HEK293 (cell line): ENCODE measurements around the gene TEX14.

ENCODE experiments used
- CTCF ChIA-PET: fragments of 350-600 bp; formaldehyde crosslinking; extraction: SDS; loops from one replicate; lab custom pipeline; 2021; ENCODE audit warnings: antibody characterized with exemption; lab: Yijun Ruan, JAX
- POLR2A ChIA-PET: fragments of 300-600 bp; formaldehyde crosslinking; extraction: SDS; loops from one replicate; lab custom pipeline; 2020; ENCODE audit warnings: antibody characterized with exemption, inconsistent platforms; lab: Yijun Ruan, JAX
- H3K27ac ChIP-seq: fragments of 200-500 bp; sonication (Bioruptor generic); 2 replicates; pipeline ENCODE4 v1.5.1; 2014; ENCODE audit warnings: low read depth, low read length, control low read depth, inconsistent platforms; ENCODE audit errors: extremely low read depth
- H3K36me3 ChIP-seq, 2 experiments: fragments of 200-500 bp in 1 of 2; sonication (Bioruptor generic) in 1 of 2; 1 replicate in 1 of 2; 2 replicates in 1 of 2; pipeline ENCODE4 v1.5.1; 2014 to 2017; ENCODE audit warnings: inconsistent platforms in 2 of 2, low read length in 2 of 2; ENCODE audit not compliant: control insufficient read depth in 2 of 2, insufficient read depth in 1 of 2
- H3K4me1 ChIP-seq: fragments of 200-500 bp; sonication (Bioruptor generic); 2 replicates; pipeline ENCODE4 v1.5.1; 2014; ENCODE audit warnings: mild to moderate bottlenecking, low read length, inconsistent platforms; ENCODE audit not compliant: control insufficient read depth, insufficient read depth
- H3K4me3 ChIP-seq: 2 replicates; pipeline ENCODE4 v1.5.1; 2011; ENCODE audit warnings: low read depth, mild to moderate bottlenecking, control low read depth, low read length, moderate library complexity
- H3K9me3 ChIP-seq: fragments of 200-500 bp; sonication (Bioruptor generic); 2 replicates; pipeline ENCODE4 v1.5.1; 2014; ENCODE audit warnings: low read depth, low read length, inconsistent platforms; ENCODE audit not compliant: control insufficient read depth, insufficient read depth
- BCL11A ChIP-seq: fragments of 450-650 bp; formaldehyde crosslinking; IDR thresholded peaks from 2 replicates; pipeline ENCODE4 v1.5.1; 2016; ENCODE audit warnings: low read depth, missing biosample characterization, missing genetic modification characterization
- GLI4 ChIP-seq: fragments of 450-650 bp; formaldehyde crosslinking; IDR thresholded peaks from 2 replicates; pipeline ENCODE4 v1.5.1; 2016; ENCODE audit warnings: missing biosample characterization, missing genetic modification characterization
- INSM2 ChIP-seq: fragments of 450-650 bp; formaldehyde crosslinking; IDR thresholded peaks from 2 replicates; pipeline ENCODE4 v1.5.1; 2016; ENCODE audit warnings: missing biosample characterization, missing genetic modification characterization
- SCRT1 ChIP-seq: fragments of 450-650 bp; formaldehyde crosslinking; IDR thresholded peaks from 2 replicates; pipeline ENCODE4 v1.5.1; 2016; ENCODE audit warnings: missing biosample characterization, missing genetic modification characterization, borderline replicate concordance
- SCRT2 ChIP-seq: fragments of 450-650 bp; formaldehyde crosslinking; IDR thresholded peaks from 2 replicates; pipeline ENCODE4 v1.5.1; 2016; ENCODE audit warnings: missing biosample characterization, missing genetic modification characterization
- TCF7L2 ChIP-seq: IDR thresholded peaks from 2 replicates; pipeline ENCODE4 v1.6.1; 2011; ENCODE audit warnings: low read depth, mild to moderate bottlenecking, inconsistent platforms, low read length, moderate library complexity, borderline replicate concordance
- YY1 ChIP-seq: fragments of 450-650 bp; formaldehyde crosslinking; IDR thresholded peaks from 2 replicates; pipeline ENCODE4 v1.5.1; 2018; ENCODE audit warnings: missing biosample characterization, missing genetic modification characterization
- ZBTB6 ChIP-seq: fragments of 450-650 bp; formaldehyde crosslinking; IDR thresholded peaks from 2 replicates; pipeline ENCODE4 v1.5.1; 2017; ENCODE audit warnings: missing biosample characterization, missing genetic modification characterization
- ZFHX2 ChIP-seq: fragments of 450-650 bp; formaldehyde crosslinking; conservative IDR thresholded peaks from 2 replicates; pipeline ENCODE4 v1.5.1; 2016; ENCODE audit warnings: missing biosample characterization, missing genetic modification characterization
- ZFP3 ChIP-seq: fragments of 450-650 bp; formaldehyde crosslinking; IDR thresholded peaks from 2 replicates; pipeline ENCODE4 v1.5.1; 2016; ENCODE audit warnings: low read depth, missing biosample characterization, missing genetic modification characterization
- ZNF121 ChIP-seq: fragments of 450-650 bp; formaldehyde crosslinking; IDR thresholded peaks from 2 replicates; pipeline ENCODE4 v1.5.1; 2016; ENCODE audit warnings: missing biosample characterization, missing genetic modification characterization
- ZNF146 ChIP-seq: fragments of 450-650 bp; formaldehyde crosslinking; IDR thresholded peaks from 2 replicates; pipeline ENCODE4 v1.5.1; 2016; ENCODE audit warnings: missing biosample characterization, missing genetic modification characterization
- ZNF214 ChIP-seq: fragments of 450-650 bp; formaldehyde crosslinking; IDR thresholded peaks from 2 replicates; pipeline ENCODE4 v1.5.1; 2017; ENCODE audit warnings: missing biosample characterization, mild to moderate bottlenecking, missing genetic modification characterization, borderline replicate concordance
- ZNF239 ChIP-seq: fragments of 450-650 bp; formaldehyde crosslinking; IDR thresholded peaks from 2 replicates; pipeline ENCODE4 v1.5.1; 2016; ENCODE audit warnings: missing biosample characterization, missing genetic modification characterization
- ZNF423 ChIP-seq: fragments of 450-650 bp; formaldehyde crosslinking; IDR thresholded peaks from 2 replicates; pipeline ENCODE4 v1.5.1; 2016; ENCODE audit warnings: missing biosample characterization, missing genetic modification characterization
- ZNF433 ChIP-seq: fragments of 450-650 bp; formaldehyde crosslinking; IDR thresholded peaks from 2 replicates; pipeline ENCODE4 v1.5.1; 2016; ENCODE audit warnings: missing biosample characterization, missing genetic modification characterization, low read depth
- ZNF513 ChIP-seq: fragments of 450-650 bp; IDR thresholded peaks from 2 replicates; pipeline ENCODE4 v1.5.1; 2018; ENCODE audit warnings: missing biosample characterization, missing genetic modification characterization
- ZNF544 ChIP-seq: fragments of 450-650 bp; formaldehyde crosslinking; IDR thresholded peaks from 2 replicates; pipeline ENCODE4 v1.5.0; 2017; ENCODE audit warnings: missing biosample characterization, missing genetic modification characterization
- ZNF561 ChIP-seq: fragments of 450-650 bp; IDR thresholded peaks from 2 replicates; pipeline ENCODE4 v1.5.1; 2018; ENCODE audit warnings: missing biosample characterization, missing genetic modification characterization, borderline replicate concordance
- ZNF571 ChIP-seq: fragments of 450-650 bp; formaldehyde crosslinking; IDR thresholded peaks from 2 replicates; pipeline ENCODE4 v1.5.0; 2017; ENCODE audit warnings: missing biosample characterization, missing genetic modification characterization
- ZNF645 ChIP-seq: fragments of 450-650 bp; formaldehyde crosslinking; IDR thresholded peaks from 2 replicates; pipeline ENCODE4; 2016; ENCODE audit warnings: missing biosample characterization, missing genetic modification characterization
- ZNF658 ChIP-seq: fragments of 450-650 bp; formaldehyde crosslinking; IDR thresholded peaks from 2 replicates; pipeline ENCODE4; 2016; ENCODE audit warnings: missing biosample characterization, missing genetic modification characterization
- ZNF707 ChIP-seq: fragments of 450-650 bp; formaldehyde crosslinking; IDR thresholded peaks from 2 replicates; pipeline ENCODE4 v1.5.1; 2016; ENCODE audit warnings: missing biosample characterization, missing genetic modification characterization
- TF ChIP-seq, protein P1 (sequence below): fragments of 450-650 bp; formaldehyde crosslinking; IDR thresholded peaks from 2 replicates; pipeline ENCODE4 v1.5.1; 2016; ENCODE audit warnings: missing biosample characterization, missing genetic modification characterization, low read depth
- TF ChIP-seq, protein P2 (sequence below): fragments of 450-650 bp; formaldehyde crosslinking; IDR thresholded peaks from 2 replicates; pipeline ENCODE4 v1.5.1; 2016; ENCODE audit warnings: missing biosample characterization, missing genetic modification characterization
- TF ChIP-seq, protein P3 (sequence below): fragments of 450-650 bp; formaldehyde crosslinking; IDR thresholded peaks from 2 replicates; pipeline ENCODE4 v1.5.1; 2016; ENCODE audit warnings: missing biosample characterization, missing genetic modification characterization, borderline replicate concordance

Gene TEX14

DNA sequence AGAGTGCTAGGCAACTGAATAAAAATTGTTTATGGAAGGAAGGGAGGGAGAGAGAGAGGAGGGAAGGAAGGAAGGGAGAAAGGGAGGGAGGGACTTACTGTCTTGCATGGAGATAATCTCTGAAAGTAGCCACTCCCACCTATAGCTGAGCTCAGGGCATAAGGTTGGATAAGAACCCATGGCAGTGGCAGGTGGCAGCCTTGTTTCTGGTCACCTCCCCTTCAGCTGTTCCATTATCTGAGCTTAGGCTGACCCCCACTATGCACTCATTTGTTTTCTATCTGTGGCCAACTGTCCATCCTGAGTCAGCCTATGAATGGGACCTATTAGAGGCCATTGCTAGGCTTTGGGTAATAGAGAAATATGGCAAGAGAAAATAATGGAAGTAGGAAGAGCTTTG lies 152.1 kb downstream of the TEX14 start (continued):
- TF ChIP-seq, protein P1, sequence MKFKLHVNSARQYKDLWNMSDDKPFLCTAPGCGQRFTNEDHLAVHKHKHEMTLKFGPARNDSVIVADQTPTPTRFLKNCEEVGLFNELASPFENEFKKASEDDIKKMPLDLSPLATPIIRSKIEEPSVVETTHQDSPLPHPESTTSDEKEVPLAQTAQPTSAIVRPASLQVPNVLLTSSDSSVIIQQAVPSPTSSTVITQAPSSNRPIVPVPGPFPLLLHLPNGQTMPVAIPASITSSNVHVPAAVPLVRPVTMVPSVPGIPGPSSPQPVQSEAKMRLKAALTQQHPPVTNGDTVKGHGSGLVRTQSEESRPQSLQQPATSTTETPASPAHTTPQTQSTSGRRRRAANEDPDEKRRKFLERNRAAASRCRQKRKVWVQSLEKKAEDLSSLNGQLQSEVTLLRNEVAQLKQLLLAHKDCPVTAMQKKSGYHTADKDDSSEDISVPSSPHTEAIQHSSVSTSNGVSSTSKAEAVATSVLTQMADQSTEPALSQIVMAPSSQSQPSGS = no peak
- TF ChIP-seq ZNF707 = no peak
- no peak for TF ChIP-seq ZNF423 (tag by site-specific recombination)
- no peak for TF ChIP-seq ZNF544 (tag by site-specific recombination)
- no peak for TF ChIP-seq INSM2 (tag by site-specific recombination)
- TF ChIP-seq ZNF214 (tag by site-specific recombination) = no peak
- TF ChIP-seq GLI4 = no peak
- no peak for TF ChIP-seq ZFP3 (tag by site-specific recombination)
- no peak for TF ChIP-seq SCRT1 (tag by site-specific recombination)
- no peak for TF ChIP-seq ZNF513 (tag by site-specific recombination)

DNA sequence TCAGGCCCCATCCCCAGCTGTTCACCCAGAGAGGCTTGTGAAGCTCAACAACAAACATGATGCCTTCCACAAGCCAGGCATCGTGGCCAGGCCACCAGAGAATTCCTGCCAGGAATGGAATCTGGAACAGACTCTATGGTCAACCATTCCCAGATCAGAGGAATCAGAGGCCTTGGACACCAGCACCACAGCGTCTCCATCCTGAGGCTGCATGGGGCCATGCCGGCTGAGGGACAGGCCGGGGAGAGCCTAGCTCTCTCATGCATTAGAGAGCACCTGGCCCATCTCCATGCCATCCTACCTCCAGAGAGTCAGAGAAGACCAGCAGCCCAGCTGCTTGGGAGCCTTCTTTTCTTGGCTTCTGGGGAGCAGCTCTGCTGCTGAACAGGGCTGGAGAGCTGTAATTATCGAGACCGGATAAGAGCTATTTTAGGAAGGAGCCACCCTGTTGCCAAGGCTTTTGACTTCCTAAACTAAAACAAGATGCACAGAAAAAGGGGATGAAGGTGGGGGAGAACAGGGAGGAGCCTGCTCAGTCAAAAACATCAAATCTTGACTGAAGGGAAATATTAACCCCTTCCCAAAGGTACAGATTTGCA lies 152.9 kb downstream of the TEX14 start:
- H3K4me1 ChIP-seq = no peaks in the 10 kb centered on the region
- H3K4me3 ChIP-seq = no peak overlapping the region
- no peak overlapping the region for H3K27ac ChIP-seq
- CTCF ChIA-PET = interaction anchor here (0.6 to 1.7 kb wide), 4 partner anchors 11 to 118 kb away, joined by 3 to 8 read pairs (median 5); no protein-coding TSS in a partner anchor
- POLR2A ChIA-PET = interaction anchor here (1.0 kb wide), 1 partner anchor 93 kb away, joined by 4 read pairs; no protein-coding TSS in a partner anchor
- no peaks in the 10 kb centered on the region for H3K9me3 ChIP-seq
- H3K36me3 ChIP-seq = no peaks in the 10 kb centered on the region
- no peak for TF ChIP-seq ZNF121 (tag by site-specific recombination)
- TF ChIP-seq, protein P2, sequence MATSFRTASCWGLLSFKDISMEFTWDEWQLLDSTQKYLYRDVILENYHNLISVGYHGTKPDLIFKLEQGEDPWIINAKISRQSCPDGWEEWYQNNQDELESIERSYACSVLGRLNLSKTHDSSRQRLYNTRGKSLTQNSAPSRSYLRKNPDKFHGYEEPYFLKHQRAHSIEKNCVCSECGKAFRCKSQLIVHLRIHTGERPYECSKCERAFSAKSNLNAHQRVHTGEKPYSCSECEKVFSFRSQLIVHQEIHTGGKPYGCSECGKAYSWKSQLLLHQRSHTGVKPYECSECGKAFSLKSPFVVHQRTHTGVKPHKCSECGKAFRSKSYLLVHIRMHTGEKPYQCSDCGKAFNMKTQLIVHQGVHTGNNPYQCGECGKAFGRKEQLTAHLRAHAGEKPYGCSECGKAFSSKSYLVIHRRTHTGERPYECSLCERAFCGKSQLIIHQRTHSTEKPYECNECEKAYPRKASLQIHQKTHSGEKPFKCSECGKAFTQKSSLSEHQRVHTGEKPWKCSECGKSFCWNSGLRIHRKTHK (tag by site-specific recombination) = no peak
- no peak for TF ChIP-seq ZNF239 (tag by site-specific recombination)
- no peak for TF ChIP-seq ZNF658 (tag by site-specific recombination)
- no peak for TF ChIP-seq SCRT2
- TF ChIP-seq ZNF146 (tag by site-specific recombination) = no peak
- no peak for TF ChIP-seq ZNF433 (tag by site-specific recombination)
- no peak for TF ChIP-seq ZNF645 (tag by site-specific recombination)
- no peak for TF ChIP-seq YY1
- TF ChIP-seq ZFHX2 = no peak
- no peak for TF ChIP-seq BCL11A
- no peak for TF ChIP-seq ZNF571 (tag by site-specific recombination)
- no peak for TF ChIP-seq ZBTB6 (tag by site-specific recombination)
- no peak for TF ChIP-seq ZNF561
- TF ChIP-seq, protein P3, sequence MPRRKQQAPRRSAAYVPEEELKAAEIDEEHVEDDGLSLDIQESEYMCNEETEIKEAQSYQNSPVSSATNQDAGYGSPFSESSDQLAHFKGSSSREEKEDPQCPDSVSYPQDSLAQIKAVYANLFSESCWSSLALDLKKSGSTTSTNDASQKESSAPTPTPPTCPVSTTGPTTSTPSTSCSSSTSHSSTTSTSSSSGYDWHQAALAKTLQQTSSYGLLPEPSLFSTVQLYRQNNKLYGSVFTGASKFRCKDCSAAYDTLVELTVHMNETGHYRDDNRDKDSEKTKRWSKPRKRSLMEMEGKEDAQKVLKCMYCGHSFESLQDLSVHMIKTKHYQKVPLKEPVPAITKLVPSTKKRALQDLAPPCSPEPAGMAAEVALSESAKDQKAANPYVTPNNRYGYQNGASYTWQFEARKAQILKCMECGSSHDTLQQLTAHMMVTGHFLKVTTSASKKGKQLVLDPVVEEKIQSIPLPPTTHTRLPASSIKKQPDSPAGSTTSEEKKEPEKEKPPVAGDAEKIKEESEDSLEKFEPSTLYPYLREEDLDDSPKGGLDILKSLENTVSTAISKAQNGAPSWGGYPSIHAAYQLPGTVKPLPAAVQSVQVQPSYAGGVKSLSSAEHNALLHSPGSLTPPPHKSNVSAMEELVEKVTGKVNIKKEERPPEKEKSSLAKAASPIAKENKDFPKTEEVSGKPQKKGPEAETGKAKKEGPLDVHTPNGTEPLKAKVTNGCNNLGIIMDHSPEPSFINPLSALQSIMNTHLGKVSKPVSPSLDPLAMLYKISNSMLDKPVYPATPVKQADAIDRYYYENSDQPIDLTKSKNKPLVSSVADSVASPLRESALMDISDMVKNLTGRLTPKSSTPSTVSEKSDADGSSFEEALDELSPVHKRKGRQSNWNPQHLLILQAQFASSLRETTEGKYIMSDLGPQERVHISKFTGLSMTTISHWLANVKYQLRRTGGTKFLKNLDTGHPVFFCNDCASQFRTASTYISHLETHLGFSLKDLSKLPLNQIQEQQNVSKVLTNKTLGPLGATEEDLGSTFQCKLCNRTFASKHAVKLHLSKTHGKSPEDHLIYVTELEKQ (tag by site-specific recombination) = no peak
- TF ChIP-seq TCF7L2 = no peak
